ENCODE results near the gene HAS3.
A peak's percentile ranks its signal among the peaks of the same experiment; 100 is the strongest.
"Not testable (repeated sequence)": the region's sequence is repeated elsewhere in the genome, so short reads cannot be mapped to it uniquely, and the experiment has no call there.

HAS3 gene

GRCh38 chr16:69115837-69116236 lies 10.4 kb downstream of the HAS3 start:
- CTCF ChIA-PET = interaction anchor here (0.7 to 5.4 kb wide), 3 partner anchors 9 to 525 kb away, joined by 3 to 53 read pairs (median 4); no protein-coding TSS in a partner anchor
- Mint-ChIP-seq H3K27ac (peak overlapping the region; percentile 37), H3K4me3 (no peak overlapping the region), H3K27me3 (no peaks in the 10 kb centered on the region), H3K4me1 (no peaks in the 10 kb centered on the region), H3K9me3 (no peaks in the 10 kb centered on the region), H3K36me3 (peaks cover 24% of the 10 kb centered on the region)
- DNase-seq = no peak

- peaks cover 28% of the 10 kb centered on the region for H3K36me3 Mint-ChIP-seq
- H3K4me3 Mint-ChIP-seq = no peak overlapping the region
- H3K4me1 Mint-ChIP-seq = no peaks in the 10 kb centered on the region
- no peak overlapping the region for H3K27ac Mint-ChIP-seq
- no peak for DNase-seq
- H3K27me3 Mint-ChIP-seq = no peaks in the 10 kb centered on the region
- H3K9me3 Mint-ChIP-seq = no peaks in the 10 kb centered on the region
- CTCF ChIA-PET = interaction anchor here (0.7 to 5.4 kb wide), 3 partner anchors 8 to 526 kb away, joined by 3 to 53 read pairs (median 4); no protein-coding TSS in a partner anchor
These were observed 10.9 kb downstream of the HAS3 start for GRCh38 chr16:69116256-69116875.

- CTCF ChIA-PET = no interaction called here
- Mint-ChIP-seq H3K36me3 (peaks cover 30% of the 10 kb centered on the region), H3K4me1 (no peaks in the 10 kb centered on the region), H3K27ac (no peak overlapping the region), H3K4me3 (no peak overlapping the region), H3K9me3 (no peaks in the 10 kb centered on the region), H3K27me3 (no peaks in the 10 kb centered on the region)
- DNase-seq = no peak
These were observed 11.5 kb downstream of the HAS3 start for GRCh38 chr16:69116906-69117305.

GRCh38 chr16:69118468-69118867 lies 13.0 kb downstream of the HAS3 start:
- DNase-seq = no peak
- Mint-ChIP-seq H3K9me3 (no peaks in the 10 kb centered on the region), H3K4me3 (no peak overlapping the region), H3K36me3 (peaks cover 32% of the 10 kb centered on the region), H3K27ac (no peak overlapping the region), H3K4me1 (no peaks in the 10 kb centered on the region), H3K27me3 (no peaks in the 10 kb centered on the region)
- CTCF ChIA-PET = interaction anchor here (1.4 kb wide), 1 partner anchor 13 kb away, joined by 3 read pairs; the partner anchor contains the start of gene HAS3

GRCh38 chr16:69118994-69119393 lies 13.5 kb downstream of the HAS3 start:
- no peaks in the 10 kb centered on the region for H3K9me3 Mint-ChIP-seq
- CTCF ChIA-PET = interaction anchor here (1.4 kb wide), 1 partner anchor 13 kb away, joined by 3 read pairs; the partner anchor contains the start of gene HAS3
- no peaks in the 10 kb centered on the region for H3K27me3 Mint-ChIP-seq
- DNase-seq = no peak
- H3K4me3 Mint-ChIP-seq = no peak overlapping the region
- no peak overlapping the region for H3K27ac Mint-ChIP-seq
- H3K4me1 Mint-ChIP-seq = peaks cover 2% of the 10 kb centered on the region
- peaks cover 33% of the 10 kb centered on the region for H3K36me3 Mint-ChIP-seq

- H3K4me3 Mint-ChIP-seq = no peak overlapping the region
- no peak for DNase-seq
- no peaks in the 10 kb centered on the region for H3K9me3 Mint-ChIP-seq
- H3K36me3 Mint-ChIP-seq = peaks cover 35% of the 10 kb centered on the region
- peaks cover 4% of the 10 kb centered on the region for H3K4me1 Mint-ChIP-seq
- CTCF ChIA-PET = interaction anchor here (1.4 kb wide), 1 partner anchor 14 kb away, joined by 3 read pairs; the partner anchor contains the start of gene HAS3
- no peaks in the 10 kb centered on the region for H3K27me3 Mint-ChIP-seq
- no peak overlapping the region for H3K27ac Mint-ChIP-seq
These were observed 14.1 kb downstream of the HAS3 start for GRCh38 chr16:69119536-69119935.

- peaks cover 4% of the 10 kb centered on the region for H3K4me1 Mint-ChIP-seq
- peaks cover 31% of the 10 kb centered on the region for H3K36me3 Mint-ChIP-seq
- H3K4me3 Mint-ChIP-seq = no peak overlapping the region
- CTCF ChIA-PET = no interaction called here
- H3K27ac Mint-ChIP-seq = no peak overlapping the region
- no peaks in the 10 kb centered on the region for H3K27me3 Mint-ChIP-seq
- DNase-seq = no peak
- no peaks in the 10 kb centered on the region for H3K9me3 Mint-ChIP-seq
These were observed 14.7 kb downstream of the HAS3 start for GRCh38 chr16:69120096-69120664.

GRCh38 chr16:69123910-69124309 lies 18.5 kb downstream of the HAS3 start:
- H3K27me3 Mint-ChIP-seq = no peaks in the 10 kb centered on the region
- no peak overlapping the region for H3K4me3 Mint-ChIP-seq
- H3K36me3 Mint-ChIP-seq = peaks cover 30% of the 10 kb centered on the region
- DNase-seq = peak; percentile 77
- CTCF ChIA-PET = interaction anchor here (0.6 to 7.2 kb wide), 25 partner anchors 9 to 814 kb away, joined by 3 to 53 read pairs (median 4); partner anchors contain the start of genes HAS3 and SMPD3
- no peak overlapping the region for H3K27ac Mint-ChIP-seq
- no peaks in the 10 kb centered on the region for H3K9me3 Mint-ChIP-seq
- peaks cover 19% of the 10 kb centered on the region for H3K4me1 Mint-ChIP-seq

- peaks cover 26% of the 10 kb centered on the region for H3K36me3 Mint-ChIP-seq
- not testable (repeated sequence) for H3K27ac Mint-ChIP-seq, H3K27me3 Mint-ChIP-seq, H3K4me3 Mint-ChIP-seq, DNase-seq, H3K9me3 Mint-ChIP-seq
- peaks cover 20% of the 10 kb centered on the region for H3K4me1 Mint-ChIP-seq
- CTCF ChIA-PET = interaction anchor here (0.6 to 7.2 kb wide), 20 partner anchors 9 to 814 kb away, joined by 3 to 53 read pairs (median 4); partner anchors contain the start of gene HAS3
These were observed 19.0 kb downstream of the HAS3 start for GRCh38 chr16:69124406-69124805.

- DNase-seq, H3K27ac Mint-ChIP-seq, H3K4me3 Mint-ChIP-seq, H3K9me3 Mint-ChIP-seq, H3K27me3 Mint-ChIP-seq: not testable (repeated sequence)
- peaks cover 25% of the 10 kb centered on the region for H3K4me1 Mint-ChIP-seq
- CTCF ChIA-PET = interaction anchor here (1.5 to 7.2 kb wide), 8 partner anchors 11 to 596 kb away, joined by 3 to 53 read pairs (median 14); partner anchors contain the start of gene HAS3
- H3K36me3 Mint-ChIP-seq = peaks cover 28% of the 10 kb centered on the region
These were observed 19.5 kb downstream of the HAS3 start for GRCh38 chr16:69124961-69125360.

- H3K4me1 Mint-ChIP-seq = peaks cover 36% of the 10 kb centered on the region
- H3K27me3 Mint-ChIP-seq = no peaks in the 10 kb centered on the region
- H3K27ac Mint-ChIP-seq = no peak overlapping the region
- H3K4me3 Mint-ChIP-seq = no peak overlapping the region
- CTCF ChIA-PET = interaction anchor here (3.0 to 7.2 kb wide), 2 partner anchors 12 to 21 kb away, joined by 12 to 53 read pairs; partner anchors contain the start of gene HAS3
- H3K36me3 Mint-ChIP-seq = peaks cover 19% of the 10 kb centered on the region
- H3K9me3 Mint-ChIP-seq = no peaks in the 10 kb centered on the region
- no peak for DNase-seq
These were observed 20.8 kb downstream of the HAS3 start for GRCh38 chr16:69126221-69126620.

- not testable (repeated sequence) for H3K4me3 Mint-ChIP-seq, H3K9me3 Mint-ChIP-seq, DNase-seq, H3K27me3 Mint-ChIP-seq, H3K27ac Mint-ChIP-seq
- CTCF ChIA-PET = interaction anchor here (7.2 kb wide), 1 partner anchor 13 kb away, joined by 53 read pairs; no protein-coding TSS in a partner anchor
- Mint-ChIP-seq H3K36me3 (peaks cover 22% of the 10 kb centered on the region), H3K4me1 (peaks cover 40% of the 10 kb centered on the region)
These were observed 21.3 kb downstream of the HAS3 start for GRCh38 chr16:69126801-69127200.

GRCh38 chr16:69127966-69128510 lies 22.6 kb downstream of the HAS3 start:
- peaks cover 46% of the 10 kb centered on the region for H3K4me1 Mint-ChIP-seq
- no peak overlapping the region for H3K27ac Mint-ChIP-seq
- no peaks in the 10 kb centered on the region for H3K9me3 Mint-ChIP-seq
- no peak overlapping the region for H3K4me3 Mint-ChIP-seq
- H3K27me3 Mint-ChIP-seq = no peaks in the 10 kb centered on the region
- peaks cover 19% of the 10 kb centered on the region for H3K36me3 Mint-ChIP-seq
- no peak for DNase-seq
- CTCF ChIA-PET = interaction anchor here (1.1 to 7.2 kb wide), 2 partner anchors 14 to 225 kb away, joined by 3 to 53 read pairs; no protein-coding TSS in a partner anchor

- CTCF ChIA-PET = interaction anchor here (1.0 to 2.8 kb wide), 3 partner anchors 17 to 283 kb away, joined by 3 to 9 read pairs (median 4); no protein-coding TSS in a partner anchor
- no peaks in the 10 kb centered on the region for H3K9me3 Mint-ChIP-seq
- peak overlapping the region; percentile 14 for H3K27ac Mint-ChIP-seq
- H3K4me3 Mint-ChIP-seq = peak overlapping the region; percentile 95
- no peak for DNase-seq
- peaks cover 63% of the 10 kb centered on the region for H3K4me1 Mint-ChIP-seq
- H3K27me3 Mint-ChIP-seq = no peaks in the 10 kb centered on the region
- peaks cover 24% of the 10 kb centered on the region for H3K36me3 Mint-ChIP-seq
These were observed 25.0 kb downstream of the HAS3 start for GRCh38 chr16:69130461-69130860.
